HG03066 (cell line): ENCODE measurements around the gene MIP.
"Not testable (repeated sequence)": the region's sequence is repeated elsewhere in the genome, so short reads cannot be mapped to it uniquely, and the experiment has no call there.

Experiments used
- ATAC-seq: cut with Tn5 transposase; IDR thresholded peaks from one replicate; pipeline ENCODE4 v1.9.1; 2021; ENCODE audit warnings: low read depth; ENCODE audit not compliant: unreplicated experiment

The MIP gene

GRCh38 chr12:56454557-56454956, at the start of gene MIP:
TSS of gene MIP (minus strand) at chr12:56454657. CDS start at chr12:56454613, 44 bp downstream.
- ATAC-seq = no peak

GRCh38 chr12:56499879-56500278, 45.4 kb upstream of the MIP start:
- ATAC-seq = not testable (repeated sequence)

DNA sequence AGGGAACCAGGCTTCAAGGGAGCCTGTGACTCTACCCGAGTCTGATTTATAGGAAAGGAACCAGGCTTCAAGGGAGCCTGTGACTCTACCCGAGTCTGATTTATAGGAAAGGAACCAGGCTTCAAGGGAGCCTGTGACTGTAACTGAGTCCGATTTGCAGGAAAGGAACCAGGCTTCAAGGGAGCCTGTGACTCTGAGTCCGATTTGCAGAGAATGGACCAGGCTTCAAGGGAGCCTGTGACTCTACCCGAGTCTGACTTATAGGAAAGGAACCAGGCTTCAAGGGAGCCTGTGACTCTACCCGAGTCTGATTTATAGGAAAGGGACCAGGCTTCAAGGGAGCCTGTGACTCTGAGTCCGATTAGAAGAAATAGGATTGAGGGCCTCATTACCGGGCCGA, 45.0 kb upstream of the MIP start:
- not testable (repeated sequence) for ATAC-seq

DNA sequence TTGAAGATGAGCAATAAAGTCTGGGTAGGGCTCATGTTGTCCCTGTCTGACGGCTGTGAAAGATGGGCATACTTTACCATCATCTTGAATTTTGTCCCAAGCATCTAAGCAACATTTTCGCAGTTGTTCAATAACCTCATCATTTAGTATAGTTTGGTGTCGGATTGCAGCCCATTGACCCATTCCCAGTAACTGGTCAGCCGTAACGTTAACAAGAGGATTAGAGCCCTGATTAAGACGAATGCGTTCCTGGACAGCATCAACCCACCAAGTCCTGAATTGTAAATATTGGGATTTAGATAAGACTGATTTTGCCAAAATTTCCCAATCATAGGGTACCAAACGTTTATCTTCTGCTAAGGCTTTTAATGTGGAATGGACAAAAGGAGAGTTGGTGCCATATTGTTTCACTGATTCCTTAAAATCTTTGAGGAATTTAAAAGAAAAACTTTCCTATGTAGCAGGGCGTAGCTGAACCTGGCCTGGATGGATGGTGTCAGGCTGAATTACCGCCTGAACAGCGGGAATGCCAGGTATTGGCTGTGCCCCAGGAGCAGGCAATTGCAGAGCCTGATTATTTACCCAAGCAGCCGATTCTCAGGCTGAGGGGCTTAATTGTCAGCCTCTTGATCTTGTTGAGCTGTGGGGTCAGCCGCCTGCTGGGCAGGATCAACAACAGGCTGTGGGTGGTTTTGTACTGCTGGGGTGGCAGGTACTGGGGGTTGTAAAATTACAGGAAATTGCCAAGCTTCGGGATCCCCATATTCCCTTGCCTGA, 43.9 kb upstream of the MIP start:
- ATAC-seq = not testable (repeated sequence)

GRCh38 chr12:56496704-56497103, 42.2 kb upstream of the MIP start:
- ATAC-seq = not testable (repeated sequence)

GRCh38 chr12:56494481-56494880, 40.0 kb upstream of the MIP start:
- not testable (repeated sequence) for ATAC-seq

- ATAC-seq = not testable (repeated sequence)
These were observed 39.6 kb upstream of the MIP start for GRCh38 chr12:56494106-56494415.

DNA sequence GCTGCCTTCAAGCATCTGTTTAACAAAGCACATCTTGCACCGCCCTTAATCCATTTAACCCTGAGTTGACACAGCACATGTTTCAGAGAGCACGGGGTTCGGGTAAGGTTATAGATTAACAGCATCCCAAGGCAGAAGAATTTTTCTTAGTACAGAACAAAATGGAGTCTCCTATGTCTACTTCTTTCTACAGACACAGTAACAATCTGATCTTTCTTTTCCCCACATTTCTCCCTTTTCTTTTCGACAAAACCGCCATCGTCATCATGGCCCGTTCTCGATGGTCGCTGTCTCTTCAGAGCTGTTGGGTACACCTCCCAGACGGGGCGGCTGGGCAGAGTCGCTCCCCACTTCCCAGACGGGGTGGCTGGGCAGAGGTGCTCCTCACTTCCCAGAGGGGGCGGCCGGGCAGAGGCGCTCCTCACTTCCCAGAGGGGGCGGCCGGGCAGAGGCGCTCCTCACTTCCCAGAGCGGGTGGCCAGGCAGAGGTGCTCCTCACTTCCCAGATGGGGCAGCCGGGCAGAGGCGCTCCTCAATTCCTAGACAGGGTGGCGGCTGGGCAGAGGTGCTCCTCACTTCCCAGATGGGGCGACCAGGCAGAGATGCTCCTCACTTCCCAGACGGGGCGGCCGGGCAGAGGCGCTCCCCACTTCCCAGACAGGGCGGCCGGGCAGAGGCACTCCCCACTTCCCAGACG, 39.1 kb upstream of the MIP start:
- ATAC-seq = not testable (repeated sequence)

GRCh38 chr12:56490360-56490759, 35.9 kb upstream of the MIP start:
- no peak for ATAC-seq

DNA sequence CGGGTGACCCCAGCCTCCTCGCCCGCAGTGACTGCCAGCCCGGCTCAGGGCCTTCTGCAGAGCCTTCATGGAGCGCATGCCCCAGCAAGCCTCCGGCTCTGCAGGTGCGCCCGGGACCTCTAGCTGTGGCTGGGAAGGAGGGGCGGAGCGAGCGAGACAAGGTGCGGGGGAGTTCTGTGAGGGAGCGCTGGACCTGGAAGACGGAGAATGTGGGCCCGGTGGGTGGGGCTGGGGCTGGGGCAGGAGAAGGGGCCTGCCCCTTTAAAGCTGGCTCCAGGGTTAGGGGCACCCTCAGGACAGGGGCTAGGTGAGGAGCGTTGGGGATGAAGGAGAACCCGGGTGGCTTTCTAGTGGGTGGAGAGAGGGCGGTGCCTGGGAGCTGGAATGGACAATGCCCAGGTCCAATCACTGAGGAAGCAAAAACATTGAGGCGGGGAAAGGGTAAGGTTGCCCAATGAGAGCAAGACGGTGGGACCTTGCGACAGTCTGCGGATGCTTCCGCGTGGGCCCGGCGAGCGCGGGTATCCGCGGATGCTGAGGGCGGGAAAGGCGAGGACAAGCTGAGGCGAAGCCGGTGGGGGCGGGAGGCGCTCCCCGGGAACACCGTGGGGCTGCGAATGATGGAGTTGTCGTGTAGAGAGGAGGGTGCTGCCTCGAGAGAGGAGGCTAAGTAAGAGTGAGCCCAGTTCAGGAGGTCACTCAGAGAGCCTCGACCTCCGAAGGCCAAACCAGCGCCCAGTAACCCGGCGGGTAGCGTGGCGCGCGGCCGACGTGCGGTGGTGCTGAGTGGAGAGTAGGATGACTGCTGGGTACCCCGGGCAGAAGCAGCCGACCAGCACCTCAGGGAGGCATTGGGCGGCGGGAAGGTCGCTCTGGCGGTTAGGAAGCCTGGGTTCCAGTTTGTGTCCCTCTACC, 33.8 kb upstream of the MIP start, which contains the start of gene GLS2:
Gene GLS2 (minus strand): TSS at position 121 of the 915 bp plus-strand sequence. CDS start 43 bp downstream, at position 78.
- peak; percentile 93 for ATAC-seq

GRCh38 chr12:56487448-56488040, 33.1 kb upstream of the MIP start:
- no peak for ATAC-seq

GRCh38 chr12:56486694-56487093, 32.2 kb upstream of the MIP start:
- no peak for ATAC-seq

GRCh38 chr12:56484566-56484965, 30.1 kb upstream of the MIP start:
- ATAC-seq = no peak

GRCh38 chr12:56479625-56480024, 25.2 kb upstream of the MIP start:
- ATAC-seq = no peak

DNA sequence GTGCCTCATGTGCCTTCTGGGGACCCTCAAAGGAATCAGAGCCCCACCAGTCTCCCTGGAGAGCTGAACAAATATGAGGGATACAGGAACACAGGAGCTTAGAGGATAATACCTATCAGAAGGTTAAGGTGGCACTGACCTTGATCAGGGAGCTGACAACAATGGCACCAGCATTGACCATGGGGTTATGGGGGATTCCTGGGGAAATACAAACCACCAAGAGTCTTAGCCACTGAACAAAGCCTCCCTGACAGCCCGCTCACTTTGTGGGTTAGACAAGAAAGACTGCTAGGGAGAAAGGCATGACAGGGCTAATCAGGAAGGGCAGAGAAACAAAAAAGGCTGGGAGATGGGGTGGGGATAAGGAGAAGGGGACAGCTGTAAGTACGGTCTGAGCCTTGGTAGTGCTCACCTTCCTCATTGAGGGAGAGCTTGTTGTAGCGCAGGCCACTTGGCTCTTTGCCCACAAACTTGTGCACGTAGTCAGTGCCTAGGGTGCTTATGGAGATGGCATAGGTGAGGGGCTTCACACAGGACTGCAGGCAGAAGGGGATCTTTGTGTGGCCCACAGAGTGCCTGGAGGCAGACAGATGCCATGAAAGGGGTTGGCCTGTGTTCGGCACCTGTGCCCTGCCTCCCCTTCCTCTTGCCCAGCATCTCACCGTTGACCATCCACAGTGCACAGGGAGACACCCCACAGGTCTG, 23.2 kb upstream of the MIP start:
- no peak for ATAC-seq

DNA sequence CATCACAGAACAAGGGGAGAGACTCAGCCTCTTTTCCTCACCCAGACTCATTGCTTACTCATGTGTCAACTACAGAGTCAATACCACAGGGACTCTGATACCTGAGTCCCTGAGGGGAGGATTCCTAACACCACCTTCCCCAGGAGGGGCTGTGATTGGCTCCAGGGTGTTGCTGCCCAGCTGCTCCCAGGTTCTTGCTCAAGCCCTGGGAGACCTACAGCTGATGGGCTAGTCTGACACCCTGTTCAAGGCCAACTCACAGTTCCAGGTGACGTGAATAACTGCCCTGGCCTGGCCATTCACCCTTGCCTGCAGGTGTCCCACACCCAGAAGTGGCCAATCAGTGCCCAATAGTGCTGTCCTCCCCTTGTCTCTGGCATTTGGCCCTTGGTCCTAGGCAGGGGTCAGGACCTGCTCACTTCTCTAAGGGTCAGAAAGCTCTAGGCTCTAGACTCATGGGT, 22.5 kb upstream of the MIP start:
- ATAC-seq = no peak

DNA sequence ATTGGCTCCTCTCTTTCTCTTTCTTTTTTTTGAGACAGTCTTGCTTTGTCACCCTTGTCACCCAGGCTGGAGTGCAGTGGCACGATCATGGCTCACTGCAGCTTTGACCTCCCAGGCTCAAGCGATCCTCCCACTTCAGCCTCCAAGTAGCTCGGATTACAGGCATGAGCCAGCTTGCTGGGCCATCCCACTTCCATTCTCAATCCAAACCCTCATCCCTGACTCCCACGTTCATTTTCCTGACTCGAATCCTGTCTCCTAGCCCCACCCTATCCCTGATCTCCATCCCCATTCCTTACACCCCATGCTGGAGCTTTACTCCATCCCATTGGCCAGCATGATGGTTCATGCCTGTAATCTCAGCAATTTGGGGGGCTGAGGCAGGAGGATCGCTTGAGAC, 21.7 kb upstream of the MIP start:
- ATAC-seq = no peak

DNA sequence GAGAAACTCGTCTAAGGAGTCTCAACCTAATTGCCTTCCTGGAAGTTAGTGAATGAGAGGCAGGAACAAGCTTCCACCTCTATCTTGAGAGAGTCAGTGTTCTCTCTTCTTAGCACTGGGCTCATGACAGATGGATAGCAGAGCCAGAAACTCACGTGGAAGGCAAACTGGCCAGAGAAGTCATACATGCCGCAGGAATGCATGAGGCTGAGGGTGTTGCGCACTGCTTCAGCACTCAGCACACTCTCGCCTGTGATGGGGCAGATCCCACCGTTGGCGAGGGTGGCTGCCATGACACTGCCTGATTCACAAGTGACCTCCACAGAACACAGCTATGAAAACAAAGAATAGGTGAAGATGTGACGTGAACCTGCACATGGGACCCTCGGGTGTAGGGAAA, 19.9 kb upstream of the MIP start:
- no peak for ATAC-seq

GRCh38 chr12:56469007-56469930, 14.8 kb upstream of the MIP start:
- no peak for ATAC-seq
